Liver (tissue), 9 donors: ENCODE results near the gene TMA16. TPM values are rescaled to one million over a fixed set of nuclear protein-coding genes. Genes with fewer than 3 reads are reported as not detected.

Experiments
- DNase-seq: peaks from one replicate; pipeline ENCODE4 v3.0.0-alpha.2; 2017; ENCODE audit warnings: low spot score
- H3K27ac ChIP-seq, 2 donors: one replicate each; pipeline ENCODE4 v1.7.0; 2013; ENCODE audit warnings: inconsistent platforms in 2 of 2, low read length in 2 of 2, control low read depth in 1 of 2, low read depth in 1 of 2, mild to moderate bottlenecking in 1 of 2
- H3K27me3 ChIP-seq, 4 donors: one replicate each; pipeline versions ENCODE4 v1.6.1 to v1.7.0; 2013; ENCODE audit warnings: low read length in 3 of 4, inconsistent platforms in 1 of 4, mild to moderate bottlenecking in 1 of 4, moderate library complexity in 1 of 4; ENCODE audit not compliant: control insufficient read depth in 4 of 4, insufficient read depth in 4 of 4
- H3K36me3 ChIP-seq, 4 donors: one replicate each; pipeline versions ENCODE4 v1.6.1 to v1.7.0; 2013; ENCODE audit warnings: low read length in 3 of 4, mild to moderate bottlenecking in 3 of 4, low read depth in 1 of 4, moderate library complexity in 1 of 4; ENCODE audit not compliant: control insufficient read depth in 4 of 4, insufficient read depth in 3 of 4
- H3K4me1 ChIP-seq, 4 donors: one replicate each; pipeline versions ENCODE4 v1.6.1 to v1.7.0; 2013; ENCODE audit warnings: low read length in 3 of 4, mild to moderate bottlenecking in 3 of 4, moderate library complexity in 1 of 4; ENCODE audit not compliant: control insufficient read depth in 4 of 4, insufficient read depth in 4 of 4
- H3K4me3 ChIP-seq, 3 donors: one replicate each; pipeline versions ENCODE4 v1.6.1 to v1.7.0; 2013; ENCODE audit warnings: low read length in 3 of 3, control low read depth in 1 of 3, low read depth in 1 of 3, mild to moderate bottlenecking in 1 of 3
- H3K9ac ChIP-seq, 2 donors: one replicate each; pipeline ENCODE4 v1.7.0; 2013; ENCODE audit warnings: low read length in 2 of 2, mild to moderate bottlenecking in 2 of 2, moderate library complexity in 2 of 2, control low read depth in 1 of 2, low read depth in 1 of 2
- H3K9me3 ChIP-seq, 4 donors: one replicate each; pipeline versions ENCODE4 v1.6.1 to v1.7.0; 2013; ENCODE audit warnings: low read length in 3 of 4; ENCODE audit not compliant: control insufficient read depth in 4 of 4
- EGR1 ChIP-seq, 2 donors: IDR thresholded peaks; 2 replicates each; pipeline ENCODE4 v1.6.1; 2016 to 2018; ENCODE audit warnings: antibody characterized with exemption in 2 of 2, low read depth in 2 of 2
- FOXA2 ChIP-seq: IDR thresholded peaks from 2 replicates; pipeline ENCODE4 v1.6.1; 2016; ENCODE audit warnings: antibody characterized with exemption
- GABPA ChIP-seq, 2 donors: IDR thresholded peaks in 1 of 2; conservative IDR thresholded peaks in 1 of 2; 2 replicates each; pipeline ENCODE4 v1.6.1; 2016; ENCODE audit warnings: antibody characterized with exemption in 2 of 2, mild to moderate bottlenecking in 1 of 2, moderate library complexity in 1 of 2
- HNF4G ChIP-seq: IDR thresholded peaks from 2 replicates; pipeline ENCODE4 v1.6.1; 2016; ENCODE audit warnings: antibody characterized with exemption
- JUND ChIP-seq, 2 donors: IDR thresholded peaks; 2 replicates each; pipeline ENCODE4 v1.6.1; 2016; ENCODE audit warnings: antibody characterized with exemption in 2 of 2
- NR2F2 ChIP-seq: IDR thresholded peaks from 2 replicates; pipeline ENCODE4 v1.6.1; 2016; ENCODE audit warnings: antibody characterized with exemption
- RAD21 ChIP-seq, 2 donors: IDR thresholded peaks; 2 replicates each; pipeline ENCODE4 v1.6.1; 2016; ENCODE audit warnings: antibody characterized with exemption in 2 of 2, mild to moderate bottlenecking in 2 of 2
- RXRA ChIP-seq, 2 donors: IDR thresholded peaks; 2 replicates each; pipeline ENCODE4 v1.6.1; 2017 to 2018; ENCODE audit warnings: antibody characterized with exemption in 2 of 2, mild to moderate bottlenecking in 1 of 2
- SP1 ChIP-seq: IDR thresholded peaks from 2 replicates; pipeline ENCODE4 v1.6.1; 2018; ENCODE audit warnings: antibody characterized with exemption, mild to moderate bottlenecking
- TAF1 ChIP-seq: conservative IDR thresholded peaks from 2 replicates; pipeline ENCODE4 v1.6.1; 2016; ENCODE audit warnings: antibody characterized with exemption, mild to moderate bottlenecking
- YY1 ChIP-seq: IDR thresholded peaks from 2 replicates; pipeline ENCODE4 v1.6.1; 2016; ENCODE audit warnings: antibody characterized with exemption, mild to moderate bottlenecking
- WGBS: extraction: QIAGEN DNeasy Blood & Tissue Kit; methylation state at CpG from one replicate; pipeline ENCODE4 v1.1.7; 2013; 5-methylcytosine and 5-hydroxymethylcytosine counted together
- polyA plus RNA-seq, 2 donors: library from polyadenylated mRNA; stranded (reverse) in 1 of 2; unstranded in 1 of 2; fragments of 200-250 nt in 1 of 2; fragments of >200 nt in 1 of 2; fragmentation: Nextera tagmentation in 1 of 2; extraction: Ambion mirVana in 1 of 2; gene quantifications; one replicate each; pipeline versions ENCODE4 v1.2.1 to v1.2.3, GENCODE V29; 2013 to 2015
- total RNA-seq, 2 donors: library from RNA; depleted of rRNA; stranded (reverse); fragments of >200 nt; gene quantifications; one replicate each; pipeline ENCODE4 v1.2.3, GENCODE V29; 2014
- TF ChIP-seq, protein P1 (sequence below): IDR thresholded peaks from 2 replicates; pipeline ENCODE4 v1.6.1; 2016; ENCODE audit warnings: antibody characterized with exemption
- TF ChIP-seq, protein P2 (sequence below): fragments of 150-350 bp; IDR thresholded peaks from 2 replicates; pipeline ENCODE4 v1.5.1; 2017; ENCODE audit warnings: improper control_type of control experiment, low read depth, low read length; ENCODE audit not compliant: missing input control
- TF ChIP-seq, protein P3 (sequence below): IDR thresholded peaks from 2 replicates; pipeline ENCODE4 v1.6.1; 2016; ENCODE audit warnings: antibody characterized with exemption
- TF ChIP-seq, protein P4 (sequence below): IDR thresholded peaks from 2 replicates; pipeline ENCODE4 v1.6.1; 2016; ENCODE audit warnings: antibody characterized with exemption, mild to moderate bottlenecking
- TF ChIP-seq, protein P5 (sequence below): IDR thresholded peaks from 2 replicates; pipeline ENCODE4 v1.6.1; 2016; ENCODE audit warnings: antibody characterized with exemption
- donor health status: healthy.
- donor health status: healthy.
- donor health status: healthy.
- donor health status: healthy.
- donor health status: healthy.

The TMA16 gene
- total and polyA plus RNA-seq, 4 donors, result 7.5 to 11.1 (median 9.6) TPM

DNA sequence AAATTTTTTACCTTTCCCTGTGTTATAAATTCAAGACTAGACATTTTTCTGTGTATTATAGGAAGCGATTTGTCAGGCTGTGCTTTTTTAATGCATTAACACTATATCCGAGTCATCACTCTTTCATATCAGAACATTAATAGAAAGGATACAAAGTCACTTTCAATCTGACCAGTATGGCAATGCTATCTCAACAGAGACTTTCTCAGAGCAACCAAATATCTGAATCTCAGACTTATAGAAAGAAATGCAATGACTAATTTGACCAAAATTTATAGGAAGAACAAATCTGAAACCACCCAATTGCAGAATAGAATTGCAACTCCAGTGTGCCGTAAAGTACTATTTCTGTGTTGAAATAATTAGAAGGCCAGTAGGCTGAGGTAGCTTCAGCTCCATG is 20.5 kb upstream of the TMA16 start:
- Histone ChIP-seq H3K27ac (no peak overlapping the region), H3K4me1 (no peaks in the 10 kb centered on the region), H3K4me3 (no peak overlapping the region), H3K9ac (no peak overlapping the region), H3K27me3 (peaks cover 0 to 4% (median 0%) of the 10 kb centered on the region in 4 donors), H3K9me3 (peaks cover 0 to 2% (median under 1%) of the 10 kb centered on the region in 4 donors), H3K36me3 (no peaks in the 10 kb centered on the region)
- no peak for DNase-seq
- TF ChIP-seq YY1 (no peak), NR2F2 (no peak), SP1 (no peak), JUND (IDR thresholded peaks at IDR 0.05) (no peak), TAF1 (no peak), RAD21 (IDR thresholded peaks at IDR 0.05) (no peak), FOXA2 (no peak), HNF4G (no peak)
- TF ChIP-seq, protein P1, sequence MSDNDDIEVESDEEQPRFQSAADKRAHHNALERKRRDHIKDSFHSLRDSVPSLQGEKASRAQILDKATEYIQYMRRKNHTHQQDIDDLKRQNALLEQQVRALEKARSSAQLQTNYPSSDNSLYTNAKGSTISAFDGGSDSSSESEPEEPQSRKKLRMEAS, result no peak
- TF ChIP-seq, protein P2, sequence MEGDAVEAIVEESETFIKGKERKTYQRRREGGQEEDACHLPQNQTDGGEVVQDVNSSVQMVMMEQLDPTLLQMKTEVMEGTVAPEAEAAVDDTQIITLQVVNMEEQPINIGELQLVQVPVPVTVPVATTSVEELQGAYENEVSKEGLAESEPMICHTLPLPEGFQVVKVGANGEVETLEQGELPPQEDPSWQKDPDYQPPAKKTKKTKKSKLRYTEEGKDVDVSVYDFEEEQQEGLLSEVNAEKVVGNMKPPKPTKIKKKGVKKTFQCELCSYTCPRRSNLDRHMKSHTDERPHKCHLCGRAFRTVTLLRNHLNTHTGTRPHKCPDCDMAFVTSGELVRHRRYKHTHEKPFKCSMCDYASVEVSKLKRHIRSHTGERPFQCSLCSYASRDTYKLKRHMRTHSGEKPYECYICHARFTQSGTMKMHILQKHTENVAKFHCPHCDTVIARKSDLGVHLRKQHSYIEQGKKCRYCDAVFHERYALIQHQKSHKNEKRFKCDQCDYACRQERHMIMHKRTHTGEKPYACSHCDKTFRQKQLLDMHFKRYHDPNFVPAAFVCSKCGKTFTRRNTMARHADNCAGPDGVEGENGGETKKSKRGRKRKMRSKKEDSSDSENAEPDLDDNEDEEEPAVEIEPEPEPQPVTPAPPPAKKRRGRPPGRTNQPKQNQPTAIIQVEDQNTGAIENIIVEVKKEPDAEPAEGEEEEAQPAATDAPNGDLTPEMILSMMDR, result no peak
- TF ChIP-seq, protein P3, sequence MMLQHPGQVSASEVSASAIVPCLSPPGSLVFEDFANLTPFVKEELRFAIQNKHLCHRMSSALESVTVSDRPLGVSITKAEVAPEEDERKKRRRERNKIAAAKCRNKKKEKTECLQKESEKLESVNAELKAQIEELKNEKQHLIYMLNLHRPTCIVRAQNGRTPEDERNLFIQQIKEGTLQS, result no peak
- TF ChIP-seq, protein P4, sequence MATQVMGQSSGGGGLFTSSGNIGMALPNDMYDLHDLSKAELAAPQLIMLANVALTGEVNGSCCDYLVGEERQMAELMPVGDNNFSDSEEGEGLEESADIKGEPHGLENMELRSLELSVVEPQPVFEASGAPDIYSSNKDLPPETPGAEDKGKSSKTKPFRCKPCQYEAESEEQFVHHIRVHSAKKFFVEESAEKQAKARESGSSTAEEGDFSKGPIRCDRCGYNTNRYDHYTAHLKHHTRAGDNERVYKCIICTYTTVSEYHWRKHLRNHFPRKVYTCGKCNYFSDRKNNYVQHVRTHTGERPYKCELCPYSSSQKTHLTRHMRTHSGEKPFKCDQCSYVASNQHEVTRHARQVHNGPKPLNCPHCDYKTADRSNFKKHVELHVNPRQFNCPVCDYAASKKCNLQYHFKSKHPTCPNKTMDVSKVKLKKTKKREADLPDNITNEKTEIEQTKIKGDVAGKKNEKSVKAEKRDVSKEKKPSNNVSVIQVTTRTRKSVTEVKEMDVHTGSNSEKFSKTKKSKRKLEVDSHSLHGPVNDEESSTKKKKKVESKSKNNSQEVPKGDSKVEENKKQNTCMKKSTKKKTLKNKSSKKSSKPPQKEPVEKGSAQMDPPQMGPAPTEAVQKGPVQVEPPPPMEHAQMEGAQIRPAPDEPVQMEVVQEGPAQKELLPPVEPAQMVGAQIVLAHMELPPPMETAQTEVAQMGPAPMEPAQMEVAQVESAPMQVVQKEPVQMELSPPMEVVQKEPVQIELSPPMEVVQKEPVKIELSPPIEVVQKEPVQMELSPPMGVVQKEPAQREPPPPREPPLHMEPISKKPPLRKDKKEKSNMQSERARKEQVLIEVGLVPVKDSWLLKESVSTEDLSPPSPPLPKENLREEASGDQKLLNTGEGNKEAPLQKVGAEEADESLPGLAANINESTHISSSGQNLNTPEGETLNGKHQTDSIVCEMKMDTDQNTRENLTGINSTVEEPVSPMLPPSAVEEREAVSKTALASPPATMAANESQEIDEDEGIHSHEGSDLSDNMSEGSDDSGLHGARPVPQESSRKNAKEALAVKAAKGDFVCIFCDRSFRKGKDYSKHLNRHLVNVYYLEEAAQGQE, result no peak
- 87% methylated on average over 3 of the region's 3 CpGs for WGBS

DNA sequence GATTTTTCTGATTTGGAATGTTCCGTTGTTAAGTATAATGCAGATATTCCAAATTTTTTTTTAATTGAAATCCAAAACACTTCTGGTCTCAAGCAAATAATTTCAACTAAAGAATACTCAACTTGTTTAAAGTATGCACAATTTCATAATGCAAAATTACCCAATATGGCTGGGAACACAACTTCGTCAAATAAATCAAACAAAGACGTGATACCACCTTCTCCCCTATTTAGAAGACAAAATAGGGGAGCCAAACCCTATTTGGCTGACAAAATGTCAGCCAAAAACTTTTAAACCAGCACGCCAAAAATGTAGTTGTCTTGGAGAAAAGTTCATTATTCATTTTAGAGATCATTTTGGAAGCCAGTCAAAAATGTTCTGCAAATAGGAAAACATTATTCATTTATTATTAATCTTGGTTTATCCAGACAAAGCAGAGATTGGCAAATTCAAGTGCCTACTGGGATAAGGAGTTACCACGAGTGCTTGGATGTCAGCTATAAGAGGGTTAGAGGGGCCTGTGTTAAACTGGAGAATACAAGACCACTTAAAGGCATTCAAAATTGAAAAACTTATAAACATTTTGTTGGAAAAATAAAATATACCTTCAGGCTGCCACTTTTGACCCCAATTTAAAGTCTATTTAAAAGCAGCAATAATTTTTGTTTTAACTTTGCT is 17.6 kb upstream of the TMA16 start:
- DNase-seq, result no peak
- WGBS, result 76% methylated on average over 5 of the region's 5 CpGs
- Histone ChIP-seq H3K27ac (no peak overlapping the region), H3K9ac (no peak overlapping the region), H3K36me3 (no peaks in the 10 kb centered on the region), H3K27me3 (peaks cover 0 to 4% (median 0%) of the 10 kb centered on the region in 4 donors), H3K4me1 (no peaks in the 10 kb centered on the region), H3K4me3 (no peak overlapping the region), H3K9me3 (peaks cover 0 to 2% (median under 1%) of the 10 kb centered on the region in 4 donors)
- TF ChIP-seq RAD21 (IDR thresholded peaks at IDR 0.05) (no peak), SP1 (no peak), GABPA (IDR thresholded peaks at IDR 0.05 in 1 of 2, conservative IDR thresholded peaks at IDR 0.05 in 1 of 2) (no peak), HNF4G (no peak), FOXA2 (no peak), JUND (IDR thresholded peaks at IDR 0.05) (no peak), RXRA (IDR thresholded peaks at IDR 0.05) (no peak), EGR1 (IDR thresholded peaks at IDR 0.05; ENCODE audit: low read depth in 2 of 2) (no peak)
- TF ChIP-seq, protein P5, sequence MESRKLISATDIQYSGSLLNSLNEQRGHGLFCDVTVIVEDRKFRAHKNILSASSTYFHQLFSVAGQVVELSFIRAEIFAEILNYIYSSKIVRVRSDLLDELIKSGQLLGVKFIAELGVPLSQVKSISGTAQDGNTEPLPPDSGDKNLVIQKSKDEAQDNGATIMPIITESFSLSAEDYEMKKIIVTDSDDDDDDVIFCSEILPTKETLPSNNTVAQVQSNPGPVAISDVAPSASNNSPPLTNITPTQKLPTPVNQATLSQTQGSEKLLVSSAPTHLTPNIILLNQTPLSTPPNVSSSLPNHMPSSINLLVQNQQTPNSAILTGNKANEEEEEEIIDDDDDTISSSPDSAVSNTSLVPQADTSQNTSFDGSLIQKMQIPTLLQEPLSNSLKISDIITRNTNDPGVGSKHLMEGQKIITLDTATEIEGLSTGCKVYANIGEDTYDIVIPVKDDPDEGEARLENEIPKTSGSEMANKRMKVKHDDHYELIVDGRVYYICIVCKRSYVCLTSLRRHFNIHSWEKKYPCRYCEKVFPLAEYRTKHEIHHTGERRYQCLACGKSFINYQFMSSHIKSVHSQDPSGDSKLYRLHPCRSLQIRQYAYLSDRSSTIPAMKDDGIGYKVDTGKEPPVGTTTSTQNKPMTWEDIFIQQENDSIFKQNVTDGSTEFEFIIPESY, result no peak
- TF ChIP-seq, protein P2, result no peak
